ENCODE results near the gene QKI. TPM values are rescaled to one million over a fixed set of nuclear protein-coding genes. Genes with fewer than 3 reads are reported as not detected.

Gene QKI
- total and polyA plus RNA-seq, 2 donors (not counting 3 experiments of a cell fraction or from before 2014, with no cell fraction given) = 178 to 232 TPM

GRCh38 chr6:163373240-163373639 is 41.3 kb upstream of the QKI start:
- FAIRE-seq (no peak), DNase-seq (ENCODE audit: low read depth, low spot score) (no peak)
- H3K4me3 ChIP-seq (replicated peaks in 1 of 3; ENCODE audit: insufficient read depth in 1 of 3, low read depth in 1 of 3, low read length in 3 of 3) = no peak overlapping the region
- H2AFZ ChIP-seq (ENCODE audit: low read depth, low read length) = no peak overlapping the region
- intact Hi-C loops (cut with micrococcal nuclease) = no loop called here
- H4K20me1 ChIP-seq (replicated peaks; ENCODE audit: control insufficient read depth, extremely low read depth, insufficient read depth, low read length) = no peaks in the 10 kb centered on the region
- BruUV-seq (replicated peaks) = no TSS peak
- H3K4me1 ChIP-seq (ENCODE audit: control insufficient read depth, extremely low read depth, insufficient read depth, low read length) = peaks cover 5% of the 10 kb centered on the region
- no peak overlapping the region for H3K9ac ChIP-seq (replicated peaks; ENCODE audit: extremely low read depth, insufficient read depth, low read length)
- no peaks in the 10 kb centered on the region for H3K9me3 ChIP-seq (replicated peaks; ENCODE audit: control insufficient read depth, insufficient read depth, low read length)
- CTCF ChIA-PET = no interaction called here
- H3K79me2 ChIP-seq (ENCODE audit: control insufficient read depth, insufficient read depth, low read length) = no peaks in the 10 kb centered on the region
- POLR2A ChIA-PET = no interaction called here
- no peaks in the 10 kb centered on the region for H3K9me1 ChIP-seq (replicated peaks; ENCODE audit: control insufficient read depth, extremely low read depth, insufficient read depth, low read length)
- TF ChIP-seq FOS (IDR thresholded peaks at IDR 0.05; ENCODE audit: borderline replicate concordance, insufficient read depth, low read length) (no peak), MYC (IDR thresholded peaks at IDR 0.05; ENCODE audit: low read depth, low read length) (no peak), CTCF (IDR thresholded peaks at IDR 0.05; ENCODE audit: extremely low read depth in 1 of 2, insufficient read depth in 1 of 2, low read depth in 1 of 2, low read length in 2 of 2) (no peak), JUN (IDR thresholded peaks at IDR 0.05; ENCODE audit: borderline replicate concordance, insufficient read depth, insufficient read length, low read depth) (no peak), POLR2AphosphoS5 (IDR thresholded peaks at IDR 0.05; ENCODE audit: insufficient read depth, low read depth, low read length) (no peak), EZH2 (IDR thresholded peaks at IDR 0.05; ENCODE audit: borderline replicate concordance, low read depth, low read length, severe bottlenecking) (no peak)
- TF ChIP-seq, protein P1, sequence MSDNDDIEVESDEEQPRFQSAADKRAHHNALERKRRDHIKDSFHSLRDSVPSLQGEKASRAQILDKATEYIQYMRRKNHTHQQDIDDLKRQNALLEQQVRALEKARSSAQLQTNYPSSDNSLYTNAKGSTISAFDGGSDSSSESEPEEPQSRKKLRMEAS (IDR thresholded peaks at IDR 0.05; ENCODE audit: insufficient read depth, insufficient read length) = no peak
- H3K27me3 ChIP-seq (ENCODE audit: control insufficient read depth in 2 of 2, insufficient read depth in 2 of 2, low read length in 2 of 2) = no peaks in the 10 kb centered on the region
- H3K4me2 ChIP-seq (ENCODE audit: insufficient read depth, low read length) = no peak overlapping the region
- no peaks in the 10 kb centered on the region for H3K36me3 ChIP-seq (ENCODE audit: control insufficient read depth in 2 of 2, extremely low read depth in 1 of 2, insufficient read depth in 2 of 2, low read length in 2 of 2)
- dilution Hi-C loops (cut with MboI; ENCODE audit: extremely low pct_ligation_motif_present, low sequenced_read_pairs) = no loop called here
- H3K27ac ChIP-seq (ENCODE audit: insufficient read depth, low read depth, low read length) = no peak overlapping the region

Data from endothelial cell of umbilical vein (primary cell).